Measurements from ENCODE around the gene BCL2L13.

BCL2L13 gene

DNA sequence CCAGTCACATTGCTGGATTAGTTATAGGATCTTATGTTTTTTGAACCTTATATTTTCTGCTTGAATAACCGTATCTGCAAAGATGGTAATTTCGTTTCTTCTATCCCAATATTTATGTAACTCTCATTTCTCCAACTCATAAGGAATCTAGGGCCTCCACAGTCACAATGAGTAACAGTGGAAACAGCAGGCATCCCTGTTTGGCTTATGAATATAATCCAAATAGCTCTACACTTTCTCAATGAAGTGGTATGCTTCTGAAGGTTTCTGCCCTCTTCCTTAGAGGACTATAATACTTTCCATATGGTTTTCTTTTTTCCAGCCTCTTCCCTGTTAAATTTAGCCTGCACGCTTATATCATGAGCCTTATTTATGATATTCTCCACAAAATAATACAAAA is 26.5 kb upstream of the BCL2L13 start:
- Histone ChIP-seq H3K27ac (no peak overlapping the region), H3K36me3 (replicated peaks) (peaks cover 55% of the 10 kb centered on the region), H3K27me3 (replicated peaks) (no peaks in the 10 kb centered on the region), H3K4me3 (ENCODE audit: low read depth, low read length) (no peak overlapping the region)
- TF ChIP-seq, protein P1, sequence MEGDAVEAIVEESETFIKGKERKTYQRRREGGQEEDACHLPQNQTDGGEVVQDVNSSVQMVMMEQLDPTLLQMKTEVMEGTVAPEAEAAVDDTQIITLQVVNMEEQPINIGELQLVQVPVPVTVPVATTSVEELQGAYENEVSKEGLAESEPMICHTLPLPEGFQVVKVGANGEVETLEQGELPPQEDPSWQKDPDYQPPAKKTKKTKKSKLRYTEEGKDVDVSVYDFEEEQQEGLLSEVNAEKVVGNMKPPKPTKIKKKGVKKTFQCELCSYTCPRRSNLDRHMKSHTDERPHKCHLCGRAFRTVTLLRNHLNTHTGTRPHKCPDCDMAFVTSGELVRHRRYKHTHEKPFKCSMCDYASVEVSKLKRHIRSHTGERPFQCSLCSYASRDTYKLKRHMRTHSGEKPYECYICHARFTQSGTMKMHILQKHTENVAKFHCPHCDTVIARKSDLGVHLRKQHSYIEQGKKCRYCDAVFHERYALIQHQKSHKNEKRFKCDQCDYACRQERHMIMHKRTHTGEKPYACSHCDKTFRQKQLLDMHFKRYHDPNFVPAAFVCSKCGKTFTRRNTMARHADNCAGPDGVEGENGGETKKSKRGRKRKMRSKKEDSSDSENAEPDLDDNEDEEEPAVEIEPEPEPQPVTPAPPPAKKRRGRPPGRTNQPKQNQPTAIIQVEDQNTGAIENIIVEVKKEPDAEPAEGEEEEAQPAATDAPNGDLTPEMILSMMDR (IDR thresholded peaks at IDR 0.05; ENCODE audit: low read depth, low read length, missing control alignments), result no peak
- DNase-seq, result no peak
- in situ Hi-C loops (cut with HindIII; ENCODE audit: low pct_ligation_motif_present, low sequenced_read_pairs), result no loop called here

DNA sequence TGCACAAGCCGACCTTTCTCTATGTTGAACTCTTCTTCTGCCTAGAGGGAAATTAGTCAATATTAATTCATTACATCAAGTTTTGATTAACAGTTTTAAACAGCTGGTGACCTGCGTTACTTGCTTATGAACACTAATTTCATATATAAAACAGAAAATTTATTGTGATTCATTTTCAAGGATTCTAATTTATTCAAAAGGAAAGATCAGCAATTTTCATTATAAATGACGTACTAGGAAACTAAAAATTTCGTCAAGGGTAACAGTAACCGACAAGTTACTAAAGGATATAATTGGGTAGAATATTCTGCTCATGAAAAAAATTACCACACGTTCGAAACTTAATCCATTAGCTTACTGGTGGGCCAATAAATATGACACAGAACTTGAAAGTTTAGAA is 25.3 kb upstream of the BCL2L13 start:
- H3K27ac ChIP-seq, result no peak overlapping the region
- TF ChIP-seq, protein P1 (IDR thresholded peaks at IDR 0.05; ENCODE audit: low read depth, low read length, missing control alignments), result no peak
- no peak for DNase-seq
- in situ Hi-C loops (cut with HindIII; ENCODE audit: low pct_ligation_motif_present, low sequenced_read_pairs), result no loop called here
- H3K4me3 ChIP-seq (ENCODE audit: low read depth, low read length), result no peak overlapping the region
- peaks cover 46% of the 10 kb centered on the region for H3K36me3 ChIP-seq (replicated peaks)
- no peaks in the 10 kb centered on the region for H3K27me3 ChIP-seq (replicated peaks)

DNA sequence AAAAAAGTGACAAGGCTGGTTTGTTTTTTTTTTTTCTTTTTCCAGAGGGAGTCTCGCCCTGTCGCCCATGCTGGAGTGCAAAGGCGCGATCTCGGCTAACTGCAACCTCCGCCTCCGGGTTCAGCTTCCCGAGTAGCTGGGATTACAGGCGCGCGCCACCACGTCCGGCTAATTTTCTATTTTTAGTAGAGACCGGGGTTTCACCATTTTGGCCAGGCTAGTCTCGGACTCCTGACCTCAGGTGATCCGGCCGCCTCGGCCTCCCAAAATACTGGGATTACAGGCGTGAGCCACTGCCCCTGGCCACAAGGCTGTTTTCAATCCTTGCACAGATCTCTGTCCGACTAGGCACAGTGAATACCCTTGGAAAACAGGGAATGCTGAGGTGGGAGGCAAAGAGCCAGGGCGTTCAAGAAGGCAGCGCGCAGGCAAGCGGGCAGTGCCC is 10.6 kb upstream of the BCL2L13 start:
- H3K36me3 ChIP-seq (replicated peaks), result peaks cover 7% of the 10 kb centered on the region
- TF ChIP-seq, protein P1 (IDR thresholded peaks at IDR 0.05; ENCODE audit: low read depth, low read length, missing control alignments), result no peak
- H3K4me3 ChIP-seq (ENCODE audit: low read depth, low read length), result peak overlapping the region; percentile 100
- no peak for DNase-seq
- peak overlapping the region; percentile 95 for H3K27ac ChIP-seq
- no peaks in the 10 kb centered on the region for H3K27me3 ChIP-seq (replicated peaks)
- in situ Hi-C loops (cut with HindIII; ENCODE audit: low pct_ligation_motif_present, low sequenced_read_pairs), result no loop called here

DNA sequence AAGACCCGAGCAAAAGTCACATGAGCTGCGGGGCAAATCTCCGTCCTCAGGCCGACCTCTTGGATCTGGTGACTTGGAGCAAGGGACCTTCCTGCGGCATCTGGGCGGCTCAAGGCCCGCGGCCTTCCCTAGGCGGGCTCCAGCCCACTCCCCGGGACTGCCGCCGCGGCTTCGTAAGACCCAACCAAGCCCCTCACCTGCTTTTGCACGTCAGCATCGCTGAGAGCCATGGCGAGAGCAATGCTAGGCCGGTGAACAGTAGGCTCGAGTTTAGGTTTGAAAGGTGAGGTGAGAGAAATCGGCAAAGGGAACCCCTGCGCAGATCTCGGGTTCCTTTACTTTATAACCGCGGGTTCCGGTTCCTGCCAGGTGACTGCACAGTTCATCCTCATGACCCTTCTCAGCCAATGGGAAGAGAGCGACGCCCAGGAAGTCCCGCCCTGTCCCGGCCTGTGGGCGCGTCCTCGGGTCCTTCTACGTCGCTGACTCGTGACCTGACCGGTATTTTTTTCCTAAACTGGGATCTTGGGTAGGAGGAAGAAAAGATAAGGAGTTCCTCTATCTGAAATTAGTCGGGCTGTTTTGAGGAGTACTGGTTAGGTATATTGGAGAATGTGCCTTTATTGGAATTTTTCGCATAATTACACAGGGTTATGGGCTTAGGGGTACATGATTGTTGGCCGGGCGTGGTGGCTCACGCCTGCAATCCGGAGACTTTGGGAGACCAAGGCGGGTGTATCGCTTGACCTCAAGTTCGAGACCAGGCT is 10.0 kb upstream of the BCL2L13 start, which contains the start of gene ATP6V1E1:
TSS of gene ATP6V1E1 (minus strand) at position 344 of the 767 bp plus-strand sequence. CDS start at position 230, 114 bp downstream.
- peak; percentile 97 for DNase-seq
- no peaks in the 10 kb centered on the region for H3K27me3 ChIP-seq (replicated peaks)
- in situ Hi-C loops (cut with HindIII; ENCODE audit: low pct_ligation_motif_present, low sequenced_read_pairs), result no loop called here
- peaks cover 3% of the 10 kb centered on the region for H3K36me3 ChIP-seq (replicated peaks)
- H3K4me3 ChIP-seq (ENCODE audit: low read depth, low read length), result peak within 1 kb of the TSS; percentile 100
- H3K27ac ChIP-seq, result peak within 1 kb of the TSS; percentile 95
- TF ChIP-seq, protein P1 (IDR thresholded peaks at IDR 0.05; ENCODE audit: low read depth, low read length, missing control alignments), result no peak

DNA sequence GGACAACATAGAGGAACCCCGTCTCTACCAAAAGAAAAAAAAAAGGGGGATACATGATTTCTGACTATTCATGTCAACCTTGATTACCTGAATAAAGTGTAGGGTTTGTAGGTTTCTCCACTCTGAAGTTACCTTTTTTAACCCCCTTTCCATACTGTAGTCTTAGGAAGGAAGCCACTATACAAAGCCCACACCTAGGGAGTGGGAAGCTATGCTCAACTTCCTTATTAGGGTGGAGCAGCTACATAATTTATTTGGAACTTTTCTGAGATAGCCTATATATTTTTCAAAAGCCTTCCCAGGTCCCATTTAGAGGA is 9.4 kb upstream of the BCL2L13 start:
- Histone ChIP-seq H3K27ac (peak overlapping the region; percentile 95), H3K36me3 (replicated peaks) (peaks cover 3% of the 10 kb centered on the region), H3K4me3 (ENCODE audit: low read depth, low read length) (peak overlapping the region; percentile 100), H3K27me3 (replicated peaks) (no peaks in the 10 kb centered on the region)
- TF ChIP-seq, protein P1 (IDR thresholded peaks at IDR 0.05; ENCODE audit: low read depth, low read length, missing control alignments), result no peak
- DNase-seq, result no peak
- in situ Hi-C loops (cut with HindIII; ENCODE audit: low pct_ligation_motif_present, low sequenced_read_pairs), result no loop called here

DNA sequence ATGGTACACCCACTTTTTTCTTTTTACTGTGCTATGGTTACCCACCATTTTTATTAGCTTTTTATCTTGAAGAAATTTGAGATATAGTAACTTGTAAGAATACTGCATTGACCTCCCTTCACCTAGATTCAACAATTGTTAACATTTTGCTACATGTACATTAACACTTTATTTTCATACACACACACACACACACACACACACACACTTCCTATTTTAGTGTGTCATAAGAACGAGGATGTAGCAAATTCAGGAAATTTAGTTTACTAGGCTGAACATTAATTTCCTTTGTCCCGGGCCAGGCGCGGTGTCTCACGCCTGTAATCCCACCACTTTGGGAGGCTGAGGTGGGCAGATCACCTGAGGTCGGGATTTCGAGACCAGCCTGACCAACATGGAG is 8.9 kb upstream of the BCL2L13 start:
- TF ChIP-seq, protein P1 (IDR thresholded peaks at IDR 0.05; ENCODE audit: low read depth, low read length, missing control alignments), result no peak
- H3K27ac ChIP-seq, result peak overlapping the region; percentile 95
- H3K27me3 ChIP-seq (replicated peaks), result no peaks in the 10 kb centered on the region
- in situ Hi-C loops (cut with HindIII; ENCODE audit: low pct_ligation_motif_present, low sequenced_read_pairs), result no loop called here
- H3K4me3 ChIP-seq (ENCODE audit: low read depth, low read length), result no peak overlapping the region
- no peak for DNase-seq
- peaks cover 3% of the 10 kb centered on the region for H3K36me3 ChIP-seq (replicated peaks)
